Hepatocyte (in vitro differentiated cells): ENCODE results near the gene ABHD1.

Experiments
- CTCF ChIP-seq: fragments of 200-600 bp; sonication (generic); IDR thresholded peaks from 2 replicates; pipeline ENCODE4 v1.5.1; 2016; ENCODE audit warnings: antibody characterized with exemption, mild to moderate bottlenecking; ENCODE audit not compliant: poor library complexity
- EZH2phosphoT487 ChIP-seq: fragments of 200-600 bp; sonication (generic); IDR thresholded peaks from one replicate; pipeline ENCODE4 v1.6.1; 2018; ENCODE audit warnings: antibody characterized with exemption, mild to moderate bottlenecking, low read depth, moderate library complexity; ENCODE audit not compliant: unreplicated experiment, severe bottlenecking

- no peak for TF ChIP-seq CTCF
- TF ChIP-seq EZH2phosphoT487 = no peak
Measured at GRCh38 chr2:27083410-27084296, 40.0 kb upstream of the ABHD1 start.
